Measurements from ENCODE around the gene TAF1. TPM values are rescaled to one million over a fixed set of nuclear protein-coding genes. Genes with fewer than 3 reads are reported as not detected.

TAF1 gene
- total RNA-seq, 1 experiment from 2014 or later = 31.2 TPM

GRCh38 chrX:71492231-71493065 is 126.3 kb downstream of the TAF1 start:
- peaks cover 4% of the 10 kb centered on the region; the same call in 1 of the 2 replicates for H3K9me3 Mint-ChIP-seq
- no peaks in the 10 kb centered on the region for H3K27me3 Mint-ChIP-seq (ENCODE audit: low read depth)
- ChIA-PET POLR2A (no interaction called here), CTCF (interaction anchor here (0.6 kb wide), 1 partner anchor 15 kb away, joined by 4 read pairs; no protein-coding TSS in a partner anchor)
- TF ChIP-seq TCF7 (CRISPR knock-in tag; IDR thresholded peaks at IDR 0.05; ENCODE audit: low read depth) (no peak), ZNF512 (CRISPR knock-in tag; IDR thresholded peaks at IDR 0.05; ENCODE audit: borderline replicate concordance) (no peak), ATF3 (CRISPR knock-in tag; conservative IDR thresholded peaks at IDR 0.05) (no peak), ATF6 (CRISPR knock-in tag; IDR thresholded peaks at IDR 0.05) (no peak), SMAD4 (CRISPR knock-in tag; IDR thresholded peaks at IDR 0.05) (no peak), ZNF671 (CRISPR knock-in tag; IDR thresholded peaks at IDR 0.05) (no peak), ZNF317 (CRISPR knock-in tag; IDR thresholded peaks at IDR 0.05; ENCODE audit: borderline replicate concordance, low read depth) (no peak), SP1 (CRISPR knock-in tag; conservative IDR thresholded peaks at IDR 0.05) (no peak), KAT7 (CRISPR knock-in tag; IDR thresholded peaks at IDR 0.05; ENCODE audit: borderline replicate concordance) (no peak), SMAD3 (CRISPR knock-in tag; IDR thresholded peaks at IDR 0.05; ENCODE audit: borderline replicate concordance) (no peak), ZNF281 (CRISPR knock-in tag; IDR thresholded peaks at IDR 0.05) (no peak), NFYB (CRISPR knock-in tag; conservative IDR thresholded peaks at IDR 0.05; ENCODE audit: low read depth) (no peak), IRF1 (CRISPR knock-in tag; IDR thresholded peaks at IDR 0.05) (no peak), CTCF (IDR thresholded peaks at IDR 0.05) (no peak), FOXP1 (CRISPR knock-in tag; IDR thresholded peaks at IDR 0.05; ENCODE audit: borderline replicate concordance) (no peak)
- peaks cover 4% of the 10 kb centered on the region; the same call in 1 of the 2 replicates for H3K4me1 Mint-ChIP-seq
- no peak overlapping the region for H3K4me3 Mint-ChIP-seq
- no peak overlapping the region for H3K27ac Mint-ChIP-seq
- DNase-seq (ENCODE audit: low spot score) (no peak), ATAC-seq (no peak)
- no peaks in the 10 kb centered on the region for H3K36me3 Mint-ChIP-seq

Data from WTC11 (cell line).